ENCODE data around the gene NOTCH2. TPM values are rescaled to one million over a fixed set of nuclear protein-coding genes. Genes with fewer than 3 reads are reported as not detected.

Gene NOTCH2
- total and polyA plus RNA-seq, 8 donors = 0.92 to 191 (median 30.4) TPM

- Histone ChIP-seq H3K9me3 (no peaks in the 10 kb centered on the region), H3K27ac (no peak overlapping the region), H3K27me3 (no peaks in the 10 kb centered on the region), H3K4me1 (no peaks in the 10 kb centered on the region), H3K4me3 (no peak overlapping the region), H3K36me3 (peaks cover 57 to 100% (median 99%) of the 10 kb centered on the region in 4 donors)
- no peak for TF ChIP-seq CTCF (IDR thresholded peaks at IDR 0.05)
- TF ChIP-seq EP300 (IDR thresholded peaks at IDR 0.05) = no peak
- no peak for TF ChIP-seq POLR2A (IDR thresholded peaks at IDR 0.05)
- TF ChIP-seq POLR2AphosphoS5 (IDR thresholded peaks at IDR 0.05) = no peak
- intact Hi-C loops (cut with DNase I; ENCODE audit: low total_unique reads) = no loop called here
- WGBS, 5 donors = 83 to 95% (median 93%) methylated on average over 13 to 19 of the region's 19 CpGs
- DNase-seq = peak in 1 of 2 donors; percentile 23
These were observed 144.2 kb downstream of the NOTCH2 start for GRCh38 chr1:119924948-119925898.

- Histone ChIP-seq H3K9me3 (no peaks in the 10 kb centered on the region), H3K36me3 (peaks cover 78 to 100% (median 100%) of the 10 kb centered on the region in 4 donors), H3K4me1 (no peaks in the 10 kb centered on the region), H3K27me3 (no peaks in the 10 kb centered on the region), H3K27ac (no peak overlapping the region), H3K4me3 (no peak overlapping the region)
- 87 to 92% (median 90%) methylated on average over 8 of the region's 8 CpGs for WGBS, 5 donors
- no peak for DNase-seq
- intact Hi-C loops (cut with DNase I; ENCODE audit: low total_unique reads) = no loop called here
- TF ChIP-seq EP300 (IDR thresholded peaks at IDR 0.05) = no peak
- TF ChIP-seq POLR2AphosphoS5 (IDR thresholded peaks at IDR 0.05) = no peak
- TF ChIP-seq POLR2A (IDR thresholded peaks at IDR 0.05) = no peak
- TF ChIP-seq CTCF (IDR thresholded peaks at IDR 0.05) = no peak
These were observed 149.1 kb downstream of the NOTCH2 start for GRCh38 chr1:119920104-119920968.

- Histone ChIP-seq H3K4me3 (no peak overlapping the region), H3K27me3 (no peaks in the 10 kb centered on the region), H3K27ac (no peak overlapping the region), H3K36me3 (peaks cover 79 to 100% (median 100%) of the 10 kb centered on the region in 4 donors), H3K9me3 (no peaks in the 10 kb centered on the region), H3K4me1 (no peaks in the 10 kb centered on the region)
- no peak for TF ChIP-seq POLR2AphosphoS5 (IDR thresholded peaks at IDR 0.05)
- intact Hi-C loops (cut with DNase I; ENCODE audit: low total_unique reads) = no loop called here
- WGBS, 5 donors = 92 to 97% (median 95%) methylated on average over 7 of the region's 7 CpGs
- no peak for DNase-seq
These were observed 150.2 kb downstream of the NOTCH2 start for GRCh38 chr1:119919241-119919640.

GRCh38 chr1:119918301-119918700, 151.2 kb downstream of the NOTCH2 start:
- no peak for DNase-seq
- Histone ChIP-seq H3K9me3 (no peaks in the 10 kb centered on the region), H3K4me3 (no peak overlapping the region), H3K36me3 (peaks cover 73 to 100% (median 100%) of the 10 kb centered on the region in 4 donors), H3K27me3 (no peaks in the 10 kb centered on the region), H3K27ac (no peak overlapping the region), H3K4me1 (no peaks in the 10 kb centered on the region)
- intact Hi-C loops (cut with DNase I; ENCODE audit: low total_unique reads) = no loop called here
- WGBS, 5 donors = 95 to 99% (median 97%) methylated on average over 7 of the region's 7 CpGs
- TF ChIP-seq POLR2AphosphoS5 (IDR thresholded peaks at IDR 0.05) (no peak), POLR2A (IDR thresholded peaks at IDR 0.05) (no peak), CTCF (IDR thresholded peaks at IDR 0.05) (no peak), EP300 (IDR thresholded peaks at IDR 0.05) (no peak)
